Endothelial cell of hepatic sinusoid (primary cell): ENCODE results near the gene SPATS2.

Experiments used
- in situ Hi-C: cut with HindIII; loops from 2 replicates; pipeline ENCODE4 v1.10.0; 2017; ENCODE audit warnings: low sequenced_read_pairs

Gene SPATS2

GRCh38 chr12:49562831-49563230 is 195.6 kb downstream of the SPATS2 start:
- in situ Hi-C loops = loop anchor here (10.0 kb wide), 1 partner anchor 52 kb away; no protein-coding TSS in a partner anchor

- in situ Hi-C loops = loop anchor here (10.0 kb wide), 1 partner anchor 51 kb away; no protein-coding TSS in a partner anchor
Measured at GRCh38 chr12:49563951-49564685, 196.9 kb downstream of the SPATS2 start.

- in situ Hi-C loops = loop anchor here (10.0 kb wide), 1 partner anchor 50 kb away; no protein-coding TSS in a partner anchor
Measured at GRCh38 chr12:49564686-49565405, 197.6 kb downstream of the SPATS2 start.

GRCh38 chr12:49565406-49566265 is 198.4 kb downstream of the SPATS2 start:
- in situ Hi-C loops = loop anchor here (10.0 kb wide), 1 partner anchor 49 kb away; no protein-coding TSS in a partner anchor

- in situ Hi-C loops = loop anchor here (10.0 kb wide), 1 partner anchor 48 kb away; no protein-coding TSS in a partner anchor
Measured at GRCh38 chr12:49566361-49566760, 199.1 kb downstream of the SPATS2 start.

- in situ Hi-C loops = loop anchor here (10.0 kb wide), 1 partner anchor 48 kb away; no protein-coding TSS in a partner anchor
Measured at GRCh38 chr12:49567302-49567610, 200.0 kb downstream of the SPATS2 start.

GRCh38 chr12:49567611-49568441 is 200.6 kb downstream of the SPATS2 start, which contains the start of gene MCRS1:
Gene MCRS1, minus strand, starts transcription at chr12:49568142. Its CDS starts 1,411 bp downstream, at chr12:49566731.
- in situ Hi-C loops = loop anchor here (10.0 kb wide), 1 partner anchor 47 kb away; no protein-coding TSS in a partner anchor

GRCh38 chr12:49568442-49569162 is 201.3 kb downstream of the SPATS2 start:
- in situ Hi-C loops = loop anchor here (10.0 kb wide), 1 partner anchor 46 kb away; no protein-coding TSS in a partner anchor
